Stimulated activated CD8-positive, alpha-beta memory T cell treated with anti-CD3 and anti-CD28 coated beads, Interleukin-7, amount 100 ng/mL, for 1 hour (primary cell): ENCODE measurements around the gene CAPN13.

Experiments used
- DNase-seq, 2 donors: peaks; one replicate each; pipeline ENCODE4 v3.0.0-alpha.2; 2020; ENCODE audit warnings: low read depth in 2 of 2

The CAPN13 gene

GRCh38 chr2:30683236-30683956 lies 123.8 kb downstream of the CAPN13 start:
- DNase-seq: no peak

GRCh38 chr2:30681022-30681421 lies 126.2 kb downstream of the CAPN13 start:
- DNase-seq: no peak

- no peak for DNase-seq
These were observed 127.1 kb downstream of the CAPN13 start for GRCh38 chr2:30680121-30680520.

DNA sequence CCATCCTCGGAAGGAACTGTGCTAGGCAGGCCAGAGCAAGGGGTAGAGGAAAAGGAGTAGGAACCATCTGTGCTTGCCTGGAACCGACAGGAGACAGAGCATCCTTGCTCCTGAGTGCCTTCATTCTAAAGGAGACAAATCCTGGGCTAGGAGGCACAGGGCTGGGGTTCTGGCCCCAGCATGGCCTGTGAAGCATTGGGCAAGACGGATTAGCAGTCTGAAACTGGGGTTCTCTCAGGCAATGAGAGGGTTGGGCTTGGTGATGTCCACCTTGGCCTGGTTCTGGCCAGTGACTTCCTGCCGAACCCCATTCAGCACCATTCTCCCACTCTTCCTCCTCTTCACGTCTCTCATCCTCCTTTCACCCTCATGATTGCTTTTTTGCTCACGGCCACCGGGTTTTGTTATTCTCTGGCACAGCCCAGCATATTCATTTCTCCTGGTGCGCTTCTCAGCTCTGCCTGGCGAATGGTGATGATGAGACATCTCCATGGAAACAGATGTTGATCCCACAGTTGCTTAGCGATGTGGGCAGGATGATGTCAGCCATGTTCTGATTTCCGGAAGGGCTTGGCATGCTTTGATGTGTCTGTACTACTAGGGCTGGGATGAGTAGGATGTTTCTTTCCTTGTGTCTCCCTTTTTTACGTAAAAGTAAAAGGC lies 127.7 kb downstream of the CAPN13 start:
- no peak for DNase-seq

DNA sequence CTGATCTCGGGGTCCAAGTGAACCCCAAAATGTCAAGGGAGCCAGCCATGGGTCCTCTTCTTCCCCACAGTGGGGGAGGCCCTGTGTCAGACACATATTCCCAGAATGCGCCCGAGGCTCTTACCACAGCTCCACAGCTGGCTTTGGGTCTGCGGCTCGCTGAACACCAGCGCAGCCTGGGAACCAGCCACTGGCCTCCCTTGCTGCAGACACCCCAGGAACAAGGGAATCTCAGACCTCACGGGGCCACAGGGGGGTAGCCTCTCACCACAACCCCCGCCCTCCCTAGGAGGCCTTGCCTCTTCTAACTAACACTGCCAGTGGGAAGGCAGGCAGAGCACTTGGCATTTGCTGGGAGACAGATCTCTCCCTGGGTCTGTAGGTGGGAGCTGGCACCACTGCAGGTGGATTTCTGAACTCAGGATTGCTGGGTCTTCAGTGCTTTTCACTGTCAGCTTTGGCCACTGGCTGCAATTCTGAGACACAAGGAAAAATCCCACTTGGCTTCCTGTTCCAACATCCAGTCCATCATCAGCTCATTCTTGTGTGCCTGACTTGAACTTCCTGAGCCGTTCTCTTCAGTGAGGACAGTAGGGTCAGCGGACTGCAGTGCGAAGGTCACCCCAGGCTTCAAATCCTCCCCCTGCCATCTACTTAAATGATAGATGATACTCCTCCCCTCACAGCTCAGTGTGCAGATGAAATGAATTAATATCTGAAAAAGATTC lies 128.7 kb downstream of the CAPN13 start:
- no peak for DNase-seq

DNA sequence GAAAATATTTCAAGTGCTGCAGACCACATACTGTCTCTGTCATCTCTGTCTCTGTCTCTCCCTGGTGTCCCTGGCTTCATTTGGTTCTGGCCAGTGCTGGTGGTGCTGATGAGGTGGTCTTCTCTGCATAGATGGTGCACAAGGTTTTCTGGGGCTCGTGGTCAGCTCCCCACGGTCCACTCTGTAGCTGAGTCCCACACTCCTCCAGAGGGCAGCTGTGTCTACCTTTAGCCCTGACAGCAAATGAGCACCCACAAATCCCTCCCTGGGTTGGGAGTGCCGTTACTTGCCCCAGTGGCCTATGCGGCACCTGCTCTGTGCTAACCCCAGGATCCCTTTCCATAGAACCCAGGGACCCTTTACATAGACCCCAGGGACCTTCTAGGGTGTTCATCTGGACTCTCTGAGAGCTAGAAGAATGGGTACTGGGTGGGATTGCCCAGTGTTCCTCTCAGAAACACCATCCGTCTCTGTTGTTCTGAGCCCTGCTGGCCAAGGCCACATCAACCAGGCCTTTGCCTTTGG lies 129.3 kb downstream of the CAPN13 start:
- DNase-seq: no peak

DNA sequence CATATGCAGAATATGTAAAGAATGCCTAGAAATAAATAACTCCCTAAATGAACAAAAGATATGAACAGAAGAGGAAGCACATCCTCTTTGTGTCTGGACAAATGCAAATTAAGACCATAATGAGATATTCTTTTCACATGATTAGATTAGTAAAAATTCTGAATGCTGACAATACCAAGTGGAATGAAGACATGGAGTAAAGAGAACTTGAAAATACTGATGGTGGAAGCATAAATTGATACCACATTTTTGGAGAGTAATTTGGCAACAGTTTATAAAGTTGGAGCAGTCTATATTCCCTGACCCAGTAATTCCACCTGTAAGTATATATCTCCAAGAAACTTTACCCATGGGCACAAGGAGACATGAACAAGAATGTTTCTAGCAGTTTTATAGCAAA lies 130.0 kb downstream of the CAPN13 start:
- DNase-seq: no peak

DNA sequence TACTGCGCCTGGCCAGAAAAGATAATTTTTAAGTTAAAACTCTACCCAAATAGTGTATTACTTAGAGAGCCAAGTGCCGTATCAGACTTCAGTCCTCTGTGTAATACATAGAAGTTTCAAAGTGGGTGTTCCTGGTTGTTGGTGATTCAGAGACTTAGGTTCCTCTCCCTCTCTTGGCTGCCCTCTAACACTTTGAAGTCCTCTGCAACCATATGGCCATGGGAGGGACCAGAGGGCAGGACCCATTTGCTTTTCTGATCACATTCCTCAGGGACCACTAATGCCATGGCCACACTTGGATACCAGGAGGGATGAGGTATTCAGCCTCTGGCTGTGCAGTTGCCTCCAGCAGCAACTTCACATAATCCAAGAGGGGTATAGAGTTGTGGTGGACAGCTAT lies 131.5 kb downstream of the CAPN13 start:
- DNase-seq: no peak

DNA sequence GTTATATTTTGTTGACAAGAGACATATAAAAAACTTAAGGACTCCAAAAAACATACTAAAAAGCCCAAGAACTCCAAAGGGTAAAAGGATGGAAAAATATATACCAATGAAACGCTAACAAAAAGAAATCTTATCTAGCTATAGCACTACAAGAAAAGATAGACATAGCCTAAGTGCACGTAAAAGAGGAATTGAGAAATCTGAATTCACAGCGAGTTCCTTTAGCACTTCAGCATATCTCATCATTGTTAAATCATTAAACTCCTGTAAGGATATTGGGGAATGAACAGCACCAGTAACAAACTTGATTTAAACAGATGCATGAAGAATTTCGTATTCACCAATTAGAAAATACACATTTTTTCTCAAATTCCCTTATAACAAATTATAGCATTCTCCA lies 134.1 kb downstream of the CAPN13 start:
- DNase-seq: no peak
